ENCODE results near the gene ANXA7.

Gene ANXA7

GRCh38 chr10:73413528-73414229 lies at the start of gene ANXA7:
ANXA7 (minus strand) TSS chr10:73414058; CDS start chr10:73400856, 13,202 bp downstream.
- DNase-seq = peak; percentile 93

GRCh38 chr10:73460897-73461296 lies 47.0 kb upstream of the ANXA7 start:
- no peak for DNase-seq

GRCh38 chr10:73459683-73460314 lies 45.9 kb upstream of the ANXA7 start:
- no peak for DNase-seq

GRCh38 chr10:73456187-73456890 lies 42.5 kb upstream of the ANXA7 start:
- no peak for DNase-seq

GRCh38 chr10:73449113-73449512 lies 35.3 kb upstream of the ANXA7 start:
- no peak for DNase-seq

GRCh38 chr10:73448384-73448783 lies 34.5 kb upstream of the ANXA7 start:
- no peak for DNase-seq

GRCh38 chr10:73446926-73447325 lies 33.1 kb upstream of the ANXA7 start:
- DNase-seq = peak; percentile 17

GRCh38 chr10:73444457-73444856 lies 30.6 kb upstream of the ANXA7 start:
- DNase-seq = peak; percentile 2

- peak; percentile 95 for DNase-seq
Observed at GRCh38 chr10:73439605-73440312, 25.9 kb upstream of the ANXA7 start.

GRCh38 chr10:73439055-73439454 lies 25.2 kb upstream of the ANXA7 start:
- no peak for DNase-seq

GRCh38 chr10:73433538-73433867 lies 19.6 kb upstream of the ANXA7 start, which contains the start of gene MSS51:
MSS51 (minus strand) TSS chr10:73433561; CDS start chr10:73428284, 5,277 bp downstream.
- DNase-seq = peak; percentile 92

- DNase-seq = peak; percentile 91
Observed at GRCh38 chr10:73432646-73433537, 19.0 kb upstream of the ANXA7 start.

- no peak for DNase-seq
Observed at GRCh38 chr10:73426318-73426717, 12.5 kb upstream of the ANXA7 start.

- peak; percentile 67 for DNase-seq
Observed at GRCh38 chr10:73424478-73424877, 10.6 kb upstream of the ANXA7 start.

- no peak for DNase-seq
Observed at GRCh38 chr10:73423309-73423708, 9.5 kb upstream of the ANXA7 start.

GRCh38 chr10:73416571-73416970 lies 2.7 kb upstream of the ANXA7 start:
- DNase-seq = no peak

- DNase-seq = peak; percentile 73
Observed at GRCh38 chr10:73414230-73414945, 530 bp upstream of the ANXA7 start.

- DNase-seq = peak; percentile 75
Observed at GRCh38 chr10:73413108-73413527, 740 bp downstream of the ANXA7 start.

GRCh38 chr10:73410897-73411296 lies 3.0 kb downstream of the ANXA7 start:
- no peak for DNase-seq

GRCh38 chr10:73408978-73409521 lies 4.8 kb downstream of the ANXA7 start:
- no peak for DNase-seq

- DNase-seq = no peak
Observed at GRCh38 chr10:73408061-73408460, 5.8 kb downstream of the ANXA7 start.
